Dermis blood vessel endothelial cell (primary cell): ENCODE data around the gene PHF20. TPM values are rescaled to one million over a fixed set of nuclear protein-coding genes. Genes with fewer than 3 reads are reported as not detected.
"Not testable (repeated sequence)": the region's sequence is repeated elsewhere in the genome, so short reads cannot be mapped to it uniquely, and the experiment has no call there.

Experiments
- DNase-seq: peaks from one replicate; pipeline ENCODE4 v3.0.0; 2010
- total RNA-seq: library from RNA; depleted of rRNA; stranded (reverse); fragments of >200 nt; gene quantifications from 2 replicates; pipeline ENCODE4 v1.2.3, GENCODE V29; 2014

Gene PHF20
- total RNA-seq, 1 donor from 2014 or later = 41.5 TPM

GRCh38 chr20:35739294-35740163, 32.3 kb upstream of the PHF20 start:
- peak; percentile 57 for DNase-seq

- peak; percentile 100 for DNase-seq
These were observed 29.7 kb upstream of the PHF20 start, which contains the start of gene RBM39 for GRCh38 chr20:35741892-35742740. TSS of gene RBM39 (minus strand) at chr20:35742260. CDS start at chr20:35740874, 1,386 bp downstream.

DNA sequence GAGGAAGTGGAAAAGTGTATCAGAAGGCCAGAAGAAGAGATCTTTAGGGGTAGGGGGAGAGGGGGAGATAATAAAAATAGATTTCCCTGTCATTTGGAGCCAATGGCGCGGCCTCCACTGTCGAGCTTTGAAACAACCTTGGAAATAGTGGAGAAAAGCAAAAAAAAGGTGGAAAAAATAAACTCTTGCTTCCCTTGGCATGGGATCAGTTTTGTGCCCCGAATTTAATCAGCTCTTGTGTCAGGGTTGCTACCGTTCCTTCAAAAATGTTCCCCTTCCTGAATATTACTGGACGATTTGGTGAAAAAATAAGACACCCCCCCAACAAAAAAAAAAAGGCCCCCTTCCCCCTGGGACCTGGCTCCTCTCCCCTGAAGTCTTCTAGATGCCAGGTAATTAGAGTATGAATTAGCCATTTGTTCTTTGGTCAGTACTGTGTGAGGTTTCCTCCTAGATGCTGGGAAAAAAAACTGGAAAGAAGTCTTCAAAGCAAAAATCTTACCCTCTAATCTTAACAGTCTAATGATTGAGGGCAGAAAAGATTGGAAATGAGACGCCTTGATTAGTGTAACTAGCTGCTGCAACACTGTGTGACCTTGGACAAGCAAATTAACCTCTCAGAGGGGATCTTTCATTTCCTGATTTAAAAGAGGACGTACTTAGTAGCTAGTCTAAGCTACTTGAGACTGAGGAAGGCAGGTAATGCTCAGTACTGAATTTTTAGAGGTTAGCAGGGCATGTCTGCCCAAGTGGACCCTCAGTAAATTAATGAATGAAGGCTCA, 28.9 kb upstream of the PHF20 start:
- peak; percentile 49 for DNase-seq

DNA sequence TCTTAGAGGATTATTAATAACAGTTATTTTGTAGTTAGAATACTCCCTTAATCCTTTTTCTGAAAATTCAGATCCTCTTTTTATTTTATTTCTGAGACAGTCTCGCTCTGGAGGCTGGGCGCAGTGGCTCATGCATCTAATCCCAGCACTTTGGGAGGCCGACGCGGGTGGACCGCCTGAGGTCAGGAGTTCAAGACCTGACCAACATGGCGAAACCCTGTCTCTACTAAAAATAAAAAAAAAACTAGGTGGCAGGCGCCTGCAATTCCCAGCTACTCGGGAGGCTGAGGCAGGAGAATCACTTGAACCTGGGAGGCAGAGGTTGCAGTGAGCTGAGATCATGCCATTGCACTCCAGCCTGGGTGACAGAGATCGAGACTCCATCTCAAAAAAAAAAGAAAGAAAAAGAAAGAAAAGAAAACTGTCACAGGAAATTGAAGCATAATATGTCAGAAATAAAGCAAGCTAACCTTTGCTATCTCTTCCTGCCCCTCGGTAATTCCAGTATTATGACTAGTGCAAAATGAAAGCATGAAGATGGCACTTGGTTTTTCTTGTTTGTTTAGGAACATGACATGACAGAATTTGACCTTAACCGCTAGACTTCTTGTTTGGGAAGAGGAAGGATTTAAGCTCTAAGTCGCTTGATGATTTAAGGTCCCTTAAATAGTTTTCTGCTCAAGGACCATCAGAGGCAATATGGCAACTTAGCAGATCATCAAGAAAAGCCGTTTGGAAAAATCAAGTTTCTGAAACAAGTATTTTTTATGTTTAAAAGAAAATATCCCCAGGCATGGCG, 27.9 kb upstream of the PHF20 start:
- peak; percentile 35 for DNase-seq

DNA sequence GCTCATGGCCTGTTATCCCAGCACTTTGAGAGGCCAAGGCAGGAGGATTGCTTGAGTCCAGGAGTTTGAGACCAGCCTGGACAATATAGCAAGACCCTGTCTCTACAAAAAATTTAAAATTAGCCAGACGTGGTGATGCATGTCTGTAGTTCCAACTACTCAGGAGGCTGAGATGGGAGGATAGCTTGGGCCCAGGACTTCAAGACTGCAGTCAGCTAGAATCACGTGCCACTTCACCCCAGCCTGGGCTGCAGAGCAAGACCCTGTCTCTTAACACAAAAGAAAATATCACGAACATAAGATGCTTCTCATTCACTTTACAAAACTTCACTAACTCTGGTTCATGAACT, 27.3 kb upstream of the PHF20 start:
- DNase-seq = not testable (repeated sequence)

GRCh38 chr20:35750611-35751010, 21.2 kb upstream of the PHF20 start:
- DNase-seq = no peak

- DNase-seq = no peak
These were observed 15.4 kb upstream of the PHF20 start for GRCh38 chr20:35756404-35756803.

GRCh38 chr20:35757098-35757705, 14.6 kb upstream of the PHF20 start:
- DNase-seq = no peak

- not testable (repeated sequence) for DNase-seq
These were observed 10.3 kb upstream of the PHF20 start for GRCh38 chr20:35761548-35761947.

GRCh38 chr20:35762461-35762860, 9.4 kb upstream of the PHF20 start:
- DNase-seq = no peak

DNA sequence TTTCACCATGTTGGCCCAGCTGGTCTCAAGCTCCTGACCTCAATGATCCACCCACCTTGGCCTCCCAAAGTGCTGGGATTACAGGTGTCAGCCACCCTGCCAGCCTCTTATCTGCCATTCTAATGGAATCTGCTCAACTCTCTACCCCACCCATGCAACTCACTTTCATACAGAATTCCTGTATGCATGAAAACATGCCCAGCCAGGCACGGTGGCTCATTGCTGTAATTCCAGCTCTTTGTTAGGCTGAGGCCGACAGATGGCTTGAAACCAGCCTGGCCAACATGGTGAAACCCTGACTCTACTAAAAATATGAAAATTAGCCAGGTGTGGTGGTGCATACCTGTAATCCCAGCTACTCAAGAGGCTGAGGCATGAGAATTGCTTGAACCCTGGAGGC, 6.9 kb upstream of the PHF20 start:
- DNase-seq = not testable (repeated sequence)

DNA sequence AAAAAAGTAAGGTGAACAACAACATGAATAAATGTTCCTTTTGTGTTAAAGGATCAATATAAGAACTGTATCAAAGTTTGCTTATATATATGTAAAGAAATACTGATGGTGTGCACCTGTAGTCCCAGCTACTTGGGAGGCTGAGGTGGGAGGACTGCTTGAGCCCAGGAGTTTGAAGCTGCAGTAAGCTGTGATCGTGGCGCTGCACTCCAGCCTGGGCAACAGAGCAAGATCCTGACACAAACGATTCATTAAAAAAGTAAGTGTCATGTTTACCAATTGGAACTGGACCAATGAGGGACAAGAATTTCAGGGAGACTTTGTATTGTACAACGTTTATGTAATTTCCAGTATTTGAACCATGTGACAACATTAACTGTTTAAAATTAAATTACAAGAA, 5.0 kb upstream of the PHF20 start:
- no peak for DNase-seq

- peak; percentile 95 for DNase-seq
These were observed 3.9 kb upstream of the PHF20 start for GRCh38 chr20:35767683-35768481.

GRCh38 chr20:35768731-35769664, 2.8 kb upstream of the PHF20 start:
- peak; percentile 98 for DNase-seq

DNA sequence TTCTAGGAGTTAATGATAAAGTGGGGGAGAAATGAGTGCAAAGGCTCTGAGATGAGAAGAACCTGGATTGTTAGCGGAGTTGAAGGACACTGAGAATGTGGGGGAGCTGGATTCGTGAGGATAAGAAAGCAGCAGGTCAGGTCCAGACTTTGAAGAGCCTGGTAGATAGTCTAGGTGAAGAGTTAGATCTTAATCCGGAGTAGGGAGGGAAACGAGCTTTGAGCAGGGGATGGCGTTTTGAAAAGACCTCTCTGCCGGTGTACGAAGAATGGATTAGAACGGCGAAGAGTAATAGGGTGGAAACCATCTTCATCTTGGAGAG, 487 bp upstream of the PHF20 start:
- DNase-seq = no peak

GRCh38 chr20:35772563-35773058, 796 bp downstream of the PHF20 start:
- DNase-seq = peak; percentile 8

DNA sequence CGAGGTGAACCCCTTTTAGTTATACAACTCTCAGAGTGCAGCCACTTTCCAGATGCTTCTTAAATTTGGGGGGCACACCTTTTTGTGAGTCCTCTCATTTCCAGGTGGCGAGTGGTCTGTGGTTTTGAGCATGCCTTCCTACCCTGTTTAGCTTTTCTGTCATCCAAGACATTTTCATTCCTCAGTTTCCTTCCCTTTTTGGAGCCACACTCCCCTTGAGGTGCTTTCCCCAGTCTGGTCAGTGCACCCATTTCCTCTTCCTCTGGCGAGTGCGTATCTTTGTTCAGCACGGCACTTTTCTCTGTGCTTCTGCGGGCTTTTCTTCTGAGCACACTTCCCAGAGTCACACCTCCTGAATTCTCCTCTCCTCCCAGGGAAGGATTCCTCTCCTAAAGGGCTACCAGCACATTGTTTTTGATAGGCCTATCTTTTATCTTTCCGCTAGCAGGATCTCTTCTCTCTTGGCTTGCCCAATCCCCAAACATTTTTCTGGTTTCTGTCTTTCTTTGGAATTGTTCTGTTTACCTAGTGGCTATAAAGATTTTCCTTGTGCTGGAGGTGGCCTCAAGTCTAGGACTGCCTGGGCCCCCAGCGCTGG, 1.4 kb downstream of the PHF20 start:
- peak; percentile 69 for DNase-seq

- DNase-seq = no peak
These were observed 2.6 kb downstream of the PHF20 start for GRCh38 chr20:35774391-35774790.

- peak; percentile 48 for DNase-seq
These were observed 4.8 kb downstream of the PHF20 start for GRCh38 chr20:35776513-35777101.
